A673 (cell line): ENCODE results near the gene ZNF322.

ENCODE experiments used
- EZH2 ChIP-seq: fragments of 200-600 bp; sonication (generic); IDR thresholded peaks from 2 replicates; pipeline ENCODE4 v1.6.1; 2017; ENCODE audit warnings: borderline replicate concordance, low read depth, mild to moderate bottlenecking, mixed read lengths, antibody characterized with exemption, low read length; ENCODE audit not compliant: poor library complexity, severe bottlenecking
- TF ChIP-seq, protein P1 (sequence below): fragments of 300-800, 200-600 bp; sonication (generic); conservative IDR thresholded peaks from 2 replicates; pipeline ENCODE4 v1.5.1; 2017; ENCODE audit warnings: low read depth, mild to moderate bottlenecking, antibody characterized with exemption, low read length, moderate library complexity, mixed read lengths

GRCh38 chr6:26646074-26646473 is 13.5 kb downstream of the ZNF322 start:
- TF ChIP-seq, protein P1, sequence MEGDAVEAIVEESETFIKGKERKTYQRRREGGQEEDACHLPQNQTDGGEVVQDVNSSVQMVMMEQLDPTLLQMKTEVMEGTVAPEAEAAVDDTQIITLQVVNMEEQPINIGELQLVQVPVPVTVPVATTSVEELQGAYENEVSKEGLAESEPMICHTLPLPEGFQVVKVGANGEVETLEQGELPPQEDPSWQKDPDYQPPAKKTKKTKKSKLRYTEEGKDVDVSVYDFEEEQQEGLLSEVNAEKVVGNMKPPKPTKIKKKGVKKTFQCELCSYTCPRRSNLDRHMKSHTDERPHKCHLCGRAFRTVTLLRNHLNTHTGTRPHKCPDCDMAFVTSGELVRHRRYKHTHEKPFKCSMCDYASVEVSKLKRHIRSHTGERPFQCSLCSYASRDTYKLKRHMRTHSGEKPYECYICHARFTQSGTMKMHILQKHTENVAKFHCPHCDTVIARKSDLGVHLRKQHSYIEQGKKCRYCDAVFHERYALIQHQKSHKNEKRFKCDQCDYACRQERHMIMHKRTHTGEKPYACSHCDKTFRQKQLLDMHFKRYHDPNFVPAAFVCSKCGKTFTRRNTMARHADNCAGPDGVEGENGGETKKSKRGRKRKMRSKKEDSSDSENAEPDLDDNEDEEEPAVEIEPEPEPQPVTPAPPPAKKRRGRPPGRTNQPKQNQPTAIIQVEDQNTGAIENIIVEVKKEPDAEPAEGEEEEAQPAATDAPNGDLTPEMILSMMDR = no peak
- no peak for TF ChIP-seq EZH2
